ENCODE measurements around the gene LINGO1. TPM values are rescaled to one million over a fixed set of nuclear protein-coding genes. Genes with fewer than 3 reads are reported as not detected.

Gene LINGO1
- total and polyA plus RNA-seq, 3 donors from 2014 or later = 16.6 to 22.4 (median 16.7) TPM

DNA sequence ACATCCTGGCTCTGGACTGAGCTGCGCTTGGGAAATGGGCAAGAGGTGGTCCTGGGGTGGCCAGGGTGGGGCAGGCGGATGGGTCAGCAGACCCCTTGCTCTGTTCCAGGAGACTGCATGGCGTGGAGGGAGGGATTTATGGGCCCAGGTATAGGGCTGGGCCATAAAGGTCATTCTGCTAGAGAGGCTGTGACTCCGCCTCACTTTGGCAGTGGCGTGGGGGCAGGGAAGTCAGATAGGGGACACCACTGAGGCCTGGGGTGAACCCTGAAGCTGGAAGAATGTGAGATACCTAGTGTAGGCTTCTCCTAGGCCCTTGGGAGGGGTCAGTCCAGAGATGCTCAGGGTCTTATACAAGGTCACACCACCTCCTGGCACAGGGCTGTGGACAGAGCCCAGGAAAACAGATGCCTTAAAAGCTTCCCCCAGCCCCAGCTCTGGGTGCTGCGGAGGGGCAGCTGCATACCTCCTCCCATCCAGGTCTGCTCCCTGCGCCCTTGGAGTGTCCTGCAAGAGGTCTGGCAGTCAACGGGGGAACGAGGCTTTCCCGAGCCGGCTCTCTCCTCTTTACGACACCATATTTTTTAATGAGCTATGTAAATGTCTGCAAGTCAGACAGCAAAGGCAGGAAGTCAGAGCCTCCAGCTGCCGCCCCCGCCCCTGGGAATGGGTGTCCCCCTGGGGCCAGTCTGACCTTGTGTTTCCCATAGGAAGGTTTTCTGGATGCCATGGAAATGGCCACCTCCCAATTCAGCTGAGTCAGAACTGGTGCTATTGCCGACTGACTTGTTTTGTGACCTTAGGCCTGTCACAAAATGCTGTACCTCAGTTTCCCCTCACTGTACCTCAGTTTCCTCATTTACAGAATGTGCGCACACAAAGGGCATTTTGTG lies 26.3 kb downstream of the LINGO1 start:
- no peaks in the 10 kb centered on the region for H3K36me3 ChIP-seq (ENCODE audit: low read depth, missing control alignments)
- H3K4me3 ChIP-seq = no peak overlapping the region
- no peaks in the 10 kb centered on the region for H3K27me3 ChIP-seq
- H3K27ac ChIP-seq = no peak overlapping the region
- no peaks in the 10 kb centered on the region for H3K9me3 ChIP-seq
- no peak for DNase-seq
- intact Hi-C loops (cut with DNase I; ENCODE audit: low total_unique reads) = no loop called here
- TF ChIP-seq, protein P1, sequence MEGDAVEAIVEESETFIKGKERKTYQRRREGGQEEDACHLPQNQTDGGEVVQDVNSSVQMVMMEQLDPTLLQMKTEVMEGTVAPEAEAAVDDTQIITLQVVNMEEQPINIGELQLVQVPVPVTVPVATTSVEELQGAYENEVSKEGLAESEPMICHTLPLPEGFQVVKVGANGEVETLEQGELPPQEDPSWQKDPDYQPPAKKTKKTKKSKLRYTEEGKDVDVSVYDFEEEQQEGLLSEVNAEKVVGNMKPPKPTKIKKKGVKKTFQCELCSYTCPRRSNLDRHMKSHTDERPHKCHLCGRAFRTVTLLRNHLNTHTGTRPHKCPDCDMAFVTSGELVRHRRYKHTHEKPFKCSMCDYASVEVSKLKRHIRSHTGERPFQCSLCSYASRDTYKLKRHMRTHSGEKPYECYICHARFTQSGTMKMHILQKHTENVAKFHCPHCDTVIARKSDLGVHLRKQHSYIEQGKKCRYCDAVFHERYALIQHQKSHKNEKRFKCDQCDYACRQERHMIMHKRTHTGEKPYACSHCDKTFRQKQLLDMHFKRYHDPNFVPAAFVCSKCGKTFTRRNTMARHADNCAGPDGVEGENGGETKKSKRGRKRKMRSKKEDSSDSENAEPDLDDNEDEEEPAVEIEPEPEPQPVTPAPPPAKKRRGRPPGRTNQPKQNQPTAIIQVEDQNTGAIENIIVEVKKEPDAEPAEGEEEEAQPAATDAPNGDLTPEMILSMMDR (IDR thresholded peaks at IDR 0.05) = no peak
- TF ChIP-seq POLR2A (IDR thresholded peaks at IDR 0.05) = no peak
- peaks cover 4% of the 10 kb centered on the region for H3K4me1 ChIP-seq
- 77 to 83% methylated on average over 14 to 16 of the region's 16 CpGs for WGBS, 2 donors

DNA sequence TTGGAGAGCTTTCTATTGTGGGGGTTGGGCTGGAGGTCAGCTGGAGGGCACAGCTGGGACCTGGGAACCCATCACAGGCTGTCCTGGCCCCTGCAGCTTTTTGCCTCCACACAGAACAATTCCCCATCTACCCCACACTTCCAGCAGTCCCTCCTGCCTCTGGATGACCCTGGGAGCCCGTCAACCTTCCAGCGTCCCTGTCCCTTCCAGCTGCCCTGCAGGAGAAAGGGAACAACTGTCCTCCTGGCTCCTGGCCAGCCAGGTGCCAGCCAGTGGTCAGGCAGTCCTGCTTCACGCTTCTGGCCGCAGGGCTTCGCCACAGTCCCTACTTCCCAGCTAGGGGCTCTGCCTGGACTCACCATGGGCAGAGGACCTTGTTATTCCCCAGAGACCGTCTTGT lies 27.2 kb downstream of the LINGO1 start:
- no peaks in the 10 kb centered on the region for H3K9me3 ChIP-seq
- no peaks in the 10 kb centered on the region for H3K27me3 ChIP-seq
- H3K4me3 ChIP-seq = no peak overlapping the region
- TF ChIP-seq POLR2A (IDR thresholded peaks at IDR 0.05) = no peak
- TF ChIP-seq, protein P1 (IDR thresholded peaks at IDR 0.05) = no peak
- no peaks in the 10 kb centered on the region for H3K36me3 ChIP-seq (ENCODE audit: low read depth, missing control alignments)
- WGBS, 2 donors = 72 to 93% methylated on average over 5 to 6 of the region's 6 CpGs
- no peak overlapping the region for H3K27ac ChIP-seq
- peaks cover 4% of the 10 kb centered on the region for H3K4me1 ChIP-seq
- DNase-seq = no peak
- intact Hi-C loops (cut with DNase I; ENCODE audit: low total_unique reads) = no loop called here

DNA sequence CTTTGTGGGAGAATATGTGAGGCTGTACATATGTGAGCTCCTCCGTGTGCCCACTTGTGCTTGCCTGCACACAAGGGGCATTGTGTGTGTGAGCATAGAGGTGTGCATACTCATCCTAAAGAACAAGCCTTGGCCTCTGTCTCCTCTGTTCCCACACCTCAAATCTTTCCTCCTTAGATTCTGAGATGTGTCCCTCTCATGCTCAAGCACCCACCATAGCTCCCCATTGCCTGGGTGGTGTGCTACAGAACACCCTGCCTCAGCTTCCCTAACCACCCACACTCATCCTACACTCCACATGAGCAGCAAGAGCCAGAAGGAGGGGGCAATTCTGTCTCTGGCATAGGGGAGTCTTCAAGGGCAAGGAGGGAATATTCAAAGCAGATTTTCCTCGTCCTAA lies 27.7 kb downstream of the LINGO1 start:
- H3K4me1 ChIP-seq = peaks cover 4% of the 10 kb centered on the region
- H3K4me3 ChIP-seq = no peak overlapping the region
- H3K36me3 ChIP-seq (ENCODE audit: low read depth, missing control alignments) = no peaks in the 10 kb centered on the region
- intact Hi-C loops (cut with DNase I; ENCODE audit: low total_unique reads) = no loop called here
- H3K27ac ChIP-seq = no peak overlapping the region
- 58 to 67% methylated on average over 2 of the region's 2 CpGs for WGBS, 2 donors
- H3K9me3 ChIP-seq = no peaks in the 10 kb centered on the region
- TF ChIP-seq, protein P1 (IDR thresholded peaks at IDR 0.05) = no peak
- H3K27me3 ChIP-seq = no peaks in the 10 kb centered on the region
- DNase-seq = no peak

DNA sequence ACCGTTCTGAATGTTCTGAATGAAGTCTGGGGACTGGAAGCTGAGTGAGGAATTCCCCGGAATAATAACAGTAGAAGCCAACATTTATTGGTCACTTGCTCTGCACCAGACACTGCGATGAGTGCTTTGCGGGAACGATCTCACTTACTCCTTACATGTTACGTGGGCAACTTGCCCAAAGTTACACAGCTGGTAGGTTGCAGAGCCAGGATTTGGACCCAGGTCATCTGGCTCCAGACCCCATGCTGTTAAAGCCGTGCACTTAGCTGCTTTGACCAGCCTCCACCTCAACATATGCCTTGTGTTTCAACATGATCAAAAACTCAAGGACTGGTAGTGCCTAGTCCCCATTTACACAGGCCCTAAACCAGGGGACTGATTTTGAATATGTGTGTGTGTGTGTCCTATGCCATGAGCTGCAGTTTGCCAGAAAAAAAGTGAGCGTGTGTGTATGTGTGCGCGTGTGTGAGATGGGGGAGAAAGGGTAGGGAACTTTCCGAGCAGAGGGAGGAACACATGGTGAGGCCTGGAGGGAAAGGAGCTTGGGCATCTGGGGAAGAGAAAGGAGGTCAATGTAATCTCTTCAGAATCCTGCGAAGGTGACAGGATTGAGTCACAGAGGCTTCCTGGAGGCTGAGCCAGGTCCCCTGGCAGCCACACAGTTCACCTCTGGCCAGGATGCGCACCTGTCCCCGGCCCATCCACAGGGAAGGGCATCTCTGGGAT lies 28.9 kb downstream of the LINGO1 start:
- WGBS, 2 donors = 81 to 85% methylated on average over 10 to 14 of the region's 14 CpGs
- no peaks in the 10 kb centered on the region for H3K27me3 ChIP-seq
- TF ChIP-seq, protein P1 (IDR thresholded peaks at IDR 0.05) = no peak
- no peak for TF ChIP-seq POLR2A (IDR thresholded peaks at IDR 0.05)
- no peak overlapping the region for H3K27ac ChIP-seq
- H3K4me3 ChIP-seq = no peak overlapping the region
- H3K36me3 ChIP-seq (ENCODE audit: low read depth, missing control alignments) = no peaks in the 10 kb centered on the region
- peaks cover 4% of the 10 kb centered on the region for H3K4me1 ChIP-seq
- no peaks in the 10 kb centered on the region for H3K9me3 ChIP-seq
- intact Hi-C loops (cut with DNase I; ENCODE audit: low total_unique reads) = no loop called here
- no peak for DNase-seq
